ENCODE data around the gene NGRN. TPM values are rescaled to one million over a fixed set of nuclear protein-coding genes. Genes with fewer than 3 reads are reported as not detected.

The NGRN gene
- total and polyA plus RNA-seq, 2 experiments from 2014 or later: 88.9 to 131 TPM

- H3K9me3 Mint-ChIP-seq: no peaks in the 10 kb centered on the region
- peak; percentile 84 for ATAC-seq
- no peaks in the 10 kb centered on the region for H3K36me3 Mint-ChIP-seq (ENCODE audit: low read depth)
These were observed 21.6 kb downstream of the NGRN start for GRCh38 chr15:90287101-90287500.

GRCh38 chr15:90287946-90288345 lies 22.5 kb downstream of the NGRN start:
- H3K4me3 Mint-ChIP-seq: no peak overlapping the region
- ATAC-seq (no peak), DNase-seq (ENCODE audit: low spot score) (no peak)
- peaks cover 3% of the 10 kb centered on the region for H3K27me3 Mint-ChIP-seq (ENCODE audit: insufficient read depth, low read depth, poor library complexity)
- H3K4me1 ChIP-seq (ENCODE audit: insufficient read depth): peaks cover 8% of the 10 kb centered on the region; the same call in 1 of the 2 replicates
- H3K4me3 ChIP-seq: no peak overlapping the region
- peaks cover 17% of the 10 kb centered on the region for H3K4me1 Mint-ChIP-seq
- H3K36me3 Mint-ChIP-seq (ENCODE audit: low read depth): no peaks in the 10 kb centered on the region
- no peaks in the 10 kb centered on the region for H3K79me2 ChIP-seq (replicated peaks; ENCODE audit: insufficient read depth)
- H3K36me3 ChIP-seq (ENCODE audit: insufficient read depth): no peaks in the 10 kb centered on the region
- peak overlapping the region; percentile 67 for H3K27ac ChIP-seq (ENCODE audit: low read depth)
- 0 out of 2 replicates have a peak, but pooled peaks cover 2% of the 10 kb centered on the region for H3F3A ChIP-seq (replicated peaks; ENCODE audit: low read depth)
- H3K27ac Mint-ChIP-seq: peak overlapping the region; percentile 77
- H4K20me1 ChIP-seq (replicated peaks; ENCODE audit: insufficient read depth): no peaks in the 10 kb centered on the region
- H3K27me3 ChIP-seq (ENCODE audit: insufficient read depth): no peaks in the 10 kb centered on the region
- no peaks in the 10 kb centered on the region for H3K9me3 Mint-ChIP-seq
- no peak overlapping the region; the same call in none of the 2 replicates for H2AFZ ChIP-seq
- H3K4me2 ChIP-seq: no peak overlapping the region
- no peaks in the 10 kb centered on the region for H3K9me2 ChIP-seq (ENCODE audit: insufficient read depth)
- no peak for TF ChIP-seq ETS1 (IDR thresholded peaks at IDR 0.05)
- no peak for TF ChIP-seq REST (IDR thresholded peaks at IDR 0.05; ENCODE audit: unreplicated experiment)
- no peak for TF ChIP-seq ZNF114 (CRISPR knock-in tag; IDR thresholded peaks at IDR 0.05)
- no peak for TF ChIP-seq POLR2AphosphoS5 (IDR thresholded peaks at IDR 0.05; ENCODE audit: low read depth)
- TF ChIP-seq ZNF331 (CRISPR knock-in tag; IDR thresholded peaks at IDR 0.05; ENCODE audit: low read depth): no peak
- TF ChIP-seq STAT1 (IDR thresholded peaks at IDR 0.05; ENCODE audit: unreplicated experiment): no peak
- TF ChIP-seq EZH2 (IDR thresholded peaks at IDR 0.05; ENCODE audit: low read depth, unreplicated experiment): no peak
- TF ChIP-seq CREB1 (CRISPR knock-in tag; IDR thresholded peaks at IDR 0.05; ENCODE audit: low read depth): no peak
- TF ChIP-seq NANOG (IDR thresholded peaks at IDR 0.05; ENCODE audit: borderline replicate concordance): no peak
- TF ChIP-seq CTCF (conservative IDR thresholded peaks at IDR 0.05; ENCODE audit: low read depth in 2 of 2): no peak
- TF ChIP-seq EZH2phosphoT487 (IDR thresholded peaks at IDR 0.05; ENCODE audit: unreplicated experiment): no peak
- TF ChIP-seq JUNB (IDR thresholded peaks at IDR 0.05; ENCODE audit: unreplicated experiment): no peak

More at GRCh38 chr15:90287101-90287500, 21.6 kb downstream of the NGRN start:
- H3K9me2 ChIP-seq (ENCODE audit: insufficient read depth): no peaks in the 10 kb centered on the region
- H3K4me3 ChIP-seq: no peak overlapping the region
- Mint-ChIP-seq H3K4me1 (peaks cover 17% of the 10 kb centered on the region; the same call in 2 of the 3 replicates), H3K27ac (peak overlapping the region; percentile 75; the same call in 1 of the 2 replicates), H3K4me3 (peak overlapping the region; percentile 45; the same call in 1 of the 3 replicates), H3K27me3 (ENCODE audit: insufficient read depth, low read depth, poor library complexity) (peaks cover 3% of the 10 kb centered on the region)
- peak overlapping the region; percentile 8 for H2AFZ ChIP-seq
- DNase-seq (ENCODE audit: low spot score): peak; percentile 72
- H3K27ac ChIP-seq (ENCODE audit: low read depth): no peak overlapping the region
- H4K20me1 ChIP-seq (replicated peaks; ENCODE audit: insufficient read depth): no peaks in the 10 kb centered on the region
- TF ChIP-seq JUNB (IDR thresholded peaks at IDR 0.05; ENCODE audit: unreplicated experiment) (no peak), ZNF114 (CRISPR knock-in tag; IDR thresholded peaks at IDR 0.05) (no peak), ETS1 (IDR thresholded peaks at IDR 0.05) (no peak), POLR2AphosphoS5 (IDR thresholded peaks at IDR 0.05; ENCODE audit: low read depth) (no peak)
- no peaks in the 10 kb centered on the region for H3K36me3 ChIP-seq (ENCODE audit: insufficient read depth)
- H3K27me3 ChIP-seq (ENCODE audit: insufficient read depth): no peaks in the 10 kb centered on the region
- no peaks in the 10 kb centered on the region for H3F3A ChIP-seq (replicated peaks; ENCODE audit: low read depth)
- H3K4me2 ChIP-seq: peak overlapping the region; percentile 34
- peaks cover 8% of the 10 kb centered on the region; the same call in 1 of the 2 replicates for H3K4me1 ChIP-seq (ENCODE audit: insufficient read depth)
- H3K79me2 ChIP-seq (replicated peaks; ENCODE audit: insufficient read depth): no peaks in the 10 kb centered on the region
